Kidney (tissue), 14 donors: Measurements from ENCODE around the gene DNM3. TPM values are rescaled to one million over a fixed set of nuclear protein-coding genes. Genes with fewer than 3 reads are reported as not detected.

ENCODE experiments used
- DNase-seq, 5 donors: peaks; one replicate each; pipeline ENCODE4 v3.0.0-alpha.2; 2013 to 2020
- FAIRE-seq: peaks from 2 replicates; lab custom pipeline; 2012; peaks lifted over from hg19 to GRCh38; lab: Jason Lieb, UNC
- H3K27ac ChIP-seq, 2 donors: one replicate each; pipeline ENCODE4 v1.7.0; 2013; ENCODE audit warnings: low read depth in 2 of 2, low read length in 2 of 2, inconsistent platforms in 1 of 2
- H3K27me3 ChIP-seq: one replicate; pipeline ENCODE4 v1.7.1; 2013; ENCODE audit warnings: low read length, inconsistent platforms; ENCODE audit not compliant: control insufficient read depth, insufficient read depth
- H3K36me3 ChIP-seq, 3 donors: one replicate each; pipeline versions ENCODE4 v1.7.0 to v1.7.1; 2013; ENCODE audit warnings: low read length in 3 of 3, control low read depth in 1 of 3, inconsistent platforms in 1 of 3; ENCODE audit not compliant: insufficient read depth in 3 of 3, control insufficient read depth in 2 of 3
- H3K4me1 ChIP-seq, 3 donors: one replicate each; pipeline versions ENCODE4 v1.7.0 to v1.7.1; 2013; ENCODE audit warnings: low read length in 3 of 3, inconsistent platforms in 1 of 3, low read depth in 1 of 3; ENCODE audit not compliant: control insufficient read depth in 2 of 3, insufficient read depth in 2 of 3
- H3K4me3 ChIP-seq, 3 donors: one replicate each; pipeline versions ENCODE4 v1.7.0 to v1.8.1; 2013; ENCODE audit warnings: low read length in 3 of 3, control low read depth in 1 of 3, inconsistent platforms in 1 of 3
- H3K9ac ChIP-seq, 3 donors: one replicate each; pipeline versions ENCODE4 v1.7.0 to v1.7.1; 2013; ENCODE audit warnings: low read length in 3 of 3, control low read depth in 1 of 3, inconsistent platforms in 1 of 3
- H3K9me3 ChIP-seq, 3 donors: one replicate each; pipeline versions ENCODE4 v1.7.0 to v1.7.1; 2013; ENCODE audit warnings: low read length in 3 of 3, control low read depth in 1 of 3, inconsistent platforms in 1 of 3; ENCODE audit not compliant: control insufficient read depth in 2 of 3, insufficient read depth in 1 of 3
- intact Hi-C: fragments of 100-400 bp; cut with DNase I; formaldehyde crosslinking; loops from one replicate; pipeline ENCODE4 v1.11.1; 2022
- polyA plus RNA-seq: library from polyadenylated mRNA; stranded (reverse); fragments of 350-450 nt; fragmentation: Illumina TruSeq; extraction: RNeasy Lipid Tissue Mini Kit (QIAGEN cat#74804); gene quantifications from one replicate; pipeline ENCODE4 v1.2.3, GENCODE V29; 2014; ENCODE audit warnings: low read depth, low replicate concordance; ENCODE audit not compliant: insufficient read depth
- total RNA-seq: library from RNA; stranded (reverse); fragmentation: NEBNext Ultra II Directional; extraction: Animal tissue kit (Norgen Biotek cat#: 25700); gene quantifications from one replicate; pipeline ENCODE4 v1.2.1, GENCODE V29; 2021
- TF ChIP-seq, protein P1 (sequence below): IDR thresholded peaks from 3 replicates; pipeline ENCODE4 v1.5.1; 2012; ENCODE audit warnings: mild to moderate bottlenecking, moderate library complexity, borderline replicate concordance; ENCODE audit not compliant: insufficient read depth; ENCODE audit errors: extremely low read depth
- donor health status: control.
- donor health status: control.
- donor health status: control.
- donor health status: control.
- donor health status: control.
- donor health status: DM: yes; HTN: yes; CAD: no.
- donor health status: Normal renal cell carcinoma (clear cell type).

DNM3 gene
- total and polyA plus RNA-seq, 2 donors from 2014 or later = 5.9 to 19.1 TPM

DNA sequence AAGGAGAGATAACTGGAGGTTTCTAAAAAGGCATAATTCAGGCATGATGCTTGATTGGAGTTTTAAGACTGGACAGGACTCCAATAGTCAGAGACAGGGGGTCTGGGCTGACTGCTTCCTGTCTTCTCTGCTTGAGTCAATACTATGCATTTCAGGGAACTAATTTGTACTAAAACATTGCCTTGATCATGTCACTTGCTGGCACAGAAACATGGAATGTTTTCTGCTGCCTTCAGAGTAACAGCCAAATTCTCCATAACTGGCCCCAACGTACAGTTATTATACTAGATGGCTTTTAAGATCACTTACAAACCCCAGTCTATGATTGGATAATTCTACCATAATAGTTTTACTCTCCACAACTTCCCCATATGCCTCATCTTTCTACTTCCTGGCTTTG lies 247.0 kb downstream of the DNM3 start:
- Histone ChIP-seq H3K27me3 (no peaks in the 10 kb centered on the region), H3K9me3 (no peaks in the 10 kb centered on the region), H3K36me3 (no peaks in the 10 kb centered on the region), H3K4me3 (no peak overlapping the region), H3K9ac (no peak overlapping the region), H3K27ac (no peak overlapping the region), H3K4me1 (no peaks in the 10 kb centered on the region)
- FAIRE-seq = no peak
- TF ChIP-seq, protein P1, sequence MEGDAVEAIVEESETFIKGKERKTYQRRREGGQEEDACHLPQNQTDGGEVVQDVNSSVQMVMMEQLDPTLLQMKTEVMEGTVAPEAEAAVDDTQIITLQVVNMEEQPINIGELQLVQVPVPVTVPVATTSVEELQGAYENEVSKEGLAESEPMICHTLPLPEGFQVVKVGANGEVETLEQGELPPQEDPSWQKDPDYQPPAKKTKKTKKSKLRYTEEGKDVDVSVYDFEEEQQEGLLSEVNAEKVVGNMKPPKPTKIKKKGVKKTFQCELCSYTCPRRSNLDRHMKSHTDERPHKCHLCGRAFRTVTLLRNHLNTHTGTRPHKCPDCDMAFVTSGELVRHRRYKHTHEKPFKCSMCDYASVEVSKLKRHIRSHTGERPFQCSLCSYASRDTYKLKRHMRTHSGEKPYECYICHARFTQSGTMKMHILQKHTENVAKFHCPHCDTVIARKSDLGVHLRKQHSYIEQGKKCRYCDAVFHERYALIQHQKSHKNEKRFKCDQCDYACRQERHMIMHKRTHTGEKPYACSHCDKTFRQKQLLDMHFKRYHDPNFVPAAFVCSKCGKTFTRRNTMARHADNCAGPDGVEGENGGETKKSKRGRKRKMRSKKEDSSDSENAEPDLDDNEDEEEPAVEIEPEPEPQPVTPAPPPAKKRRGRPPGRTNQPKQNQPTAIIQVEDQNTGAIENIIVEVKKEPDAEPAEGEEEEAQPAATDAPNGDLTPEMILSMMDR = no peak
- intact Hi-C loops = no loop called here
- DNase-seq = no peak

DNA sequence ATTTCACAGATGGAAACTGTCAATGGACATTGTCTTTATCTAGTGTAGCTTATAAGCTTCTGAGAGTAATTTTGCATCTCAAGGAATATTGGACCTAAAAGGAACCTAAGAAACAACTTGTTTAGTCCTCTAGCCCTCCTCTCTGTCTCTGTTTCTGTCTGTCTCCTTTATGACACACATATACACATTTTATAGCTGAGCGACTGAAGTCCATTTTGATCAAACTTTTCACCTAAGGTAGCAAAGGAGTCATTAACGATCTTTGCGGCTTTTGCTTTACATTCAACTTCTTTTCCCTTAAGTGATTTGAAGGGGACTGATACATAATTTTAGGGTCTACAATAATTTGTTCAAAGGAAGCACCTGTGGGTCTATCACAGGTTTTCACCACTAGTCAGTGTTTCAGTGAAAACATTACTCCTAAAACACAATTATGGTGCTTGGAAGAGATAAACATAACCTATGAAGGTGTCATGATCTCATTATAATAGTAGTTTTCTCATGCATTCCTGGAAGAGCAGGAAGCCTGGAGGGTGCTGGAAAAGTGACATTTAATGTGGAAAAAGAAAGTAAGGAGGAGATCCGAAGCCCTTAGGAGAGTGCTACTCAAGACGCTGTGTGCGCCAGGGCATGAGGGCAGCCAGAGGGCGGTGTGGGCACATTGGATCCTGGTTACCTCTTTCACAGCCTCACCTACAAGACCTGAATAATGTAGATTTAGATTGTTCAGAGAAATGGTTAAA lies 248.6 kb downstream of the DNM3 start:
- TF ChIP-seq, protein P1 = peak; percentile 75
- FAIRE-seq = peak; percentile 15
- H3K27me3 ChIP-seq = no peaks in the 10 kb centered on the region
- intact Hi-C loops = no loop called here
- H3K9me3 ChIP-seq = no peaks in the 10 kb centered on the region
- peak; percentile 68 to 82 (median 76) for DNase-seq
- H3K27ac ChIP-seq = no peak overlapping the region
- H3K36me3 ChIP-seq = no peaks in the 10 kb centered on the region
- no peak overlapping the region for H3K4me3 ChIP-seq
- H3K4me1 ChIP-seq = no peaks in the 10 kb centered on the region
- no peak overlapping the region for H3K9ac ChIP-seq

DNA sequence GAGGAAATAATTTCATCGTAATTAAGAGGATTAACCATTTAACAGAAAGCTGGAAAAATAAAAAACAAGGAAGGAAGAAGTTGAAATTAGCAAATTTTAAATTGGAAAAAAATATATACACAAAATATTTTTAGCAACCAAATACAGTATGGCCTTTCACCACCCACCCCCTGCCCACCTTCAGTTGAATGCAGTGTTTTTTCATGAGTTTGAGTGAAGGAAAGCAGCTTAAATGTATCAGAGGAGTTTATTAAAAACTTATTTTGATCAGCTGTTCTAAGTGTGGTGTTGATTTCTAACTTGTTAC lies 249.2 kb downstream of the DNM3 start:
- TF ChIP-seq, protein P1 = no peak
- no peak overlapping the region for H3K9ac ChIP-seq
- FAIRE-seq (no peak), DNase-seq (no peak)
- intact Hi-C loops = no loop called here
- H3K4me3 ChIP-seq = no peak overlapping the region
- H3K36me3 ChIP-seq = no peaks in the 10 kb centered on the region
- no peaks in the 10 kb centered on the region for H3K9me3 ChIP-seq
- no peaks in the 10 kb centered on the region for H3K27me3 ChIP-seq
- no peak overlapping the region for H3K27ac ChIP-seq
- H3K4me1 ChIP-seq = no peaks in the 10 kb centered on the region

DNA sequence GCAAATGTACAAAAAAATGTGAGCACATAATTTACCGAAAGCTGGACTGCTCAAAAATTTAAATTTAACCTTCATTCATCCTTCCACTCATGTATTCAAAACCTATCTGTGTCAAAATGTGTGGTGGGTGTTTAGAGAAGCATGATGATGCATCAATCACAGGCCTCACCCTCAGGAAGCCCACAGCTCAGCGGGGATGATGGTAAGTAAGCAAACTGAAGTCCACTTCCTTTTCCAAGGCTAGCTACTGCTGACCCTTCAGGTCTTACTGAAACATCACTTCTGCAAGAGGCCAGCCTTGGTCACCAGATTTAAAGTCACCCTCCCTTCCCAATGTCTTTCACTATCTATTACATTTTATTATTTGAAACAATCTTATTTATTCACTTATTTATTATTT lies 254.5 kb downstream of the DNM3 start:
- Histone ChIP-seq H3K9ac (no peak overlapping the region), H3K27me3 (no peaks in the 10 kb centered on the region), H3K9me3 (no peaks in the 10 kb centered on the region), H3K36me3 (no peaks in the 10 kb centered on the region), H3K4me3 (no peak overlapping the region), H3K27ac (no peak overlapping the region), H3K4me1 (no peaks in the 10 kb centered on the region)
- DNase-seq (no peak), FAIRE-seq (no peak)
- intact Hi-C loops = no loop called here
- TF ChIP-seq, protein P1 = no peak
